ENCODE data around the gene RNF157.
"Not testable (repeated sequence)": the region's sequence is repeated elsewhere in the genome, so short reads cannot be mapped to it uniquely, and the experiment has no call there.

The RNF157 gene

GRCh38 chr17:76251478-76252039, 11.3 kb upstream of the RNF157 start:
- no peak overlapping the region for H3K4me3 ChIP-seq (ENCODE audit: low read length)
- TF ChIP-seq, protein P1, sequence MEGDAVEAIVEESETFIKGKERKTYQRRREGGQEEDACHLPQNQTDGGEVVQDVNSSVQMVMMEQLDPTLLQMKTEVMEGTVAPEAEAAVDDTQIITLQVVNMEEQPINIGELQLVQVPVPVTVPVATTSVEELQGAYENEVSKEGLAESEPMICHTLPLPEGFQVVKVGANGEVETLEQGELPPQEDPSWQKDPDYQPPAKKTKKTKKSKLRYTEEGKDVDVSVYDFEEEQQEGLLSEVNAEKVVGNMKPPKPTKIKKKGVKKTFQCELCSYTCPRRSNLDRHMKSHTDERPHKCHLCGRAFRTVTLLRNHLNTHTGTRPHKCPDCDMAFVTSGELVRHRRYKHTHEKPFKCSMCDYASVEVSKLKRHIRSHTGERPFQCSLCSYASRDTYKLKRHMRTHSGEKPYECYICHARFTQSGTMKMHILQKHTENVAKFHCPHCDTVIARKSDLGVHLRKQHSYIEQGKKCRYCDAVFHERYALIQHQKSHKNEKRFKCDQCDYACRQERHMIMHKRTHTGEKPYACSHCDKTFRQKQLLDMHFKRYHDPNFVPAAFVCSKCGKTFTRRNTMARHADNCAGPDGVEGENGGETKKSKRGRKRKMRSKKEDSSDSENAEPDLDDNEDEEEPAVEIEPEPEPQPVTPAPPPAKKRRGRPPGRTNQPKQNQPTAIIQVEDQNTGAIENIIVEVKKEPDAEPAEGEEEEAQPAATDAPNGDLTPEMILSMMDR (IDR thresholded peaks at IDR 0.05; ENCODE audit: insufficient read depth, low read depth, low read length, missing control alignments): no peak
- DNase-seq (ENCODE audit: low read depth): no peak

DNA sequence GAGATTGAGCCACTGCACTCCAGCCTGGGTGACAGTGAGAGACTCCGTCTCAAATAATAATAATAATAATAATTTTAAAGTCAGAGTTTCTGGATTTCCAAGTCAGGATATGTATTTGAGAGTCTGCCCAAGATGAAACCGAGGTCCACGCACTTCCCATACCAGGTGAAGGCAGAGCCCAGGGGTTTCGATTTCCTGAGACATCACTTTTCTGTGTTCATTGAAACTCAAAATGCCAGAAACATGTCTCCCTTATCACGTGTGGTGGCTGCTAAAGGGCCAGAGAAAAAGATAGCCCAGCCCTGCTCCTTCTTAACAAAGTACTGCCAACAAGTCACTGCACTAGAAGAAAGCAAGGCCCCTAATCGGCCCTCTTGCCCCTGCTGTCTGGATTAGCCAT, 9.8 kb upstream of the RNF157 start:
- TF ChIP-seq, protein P1 (IDR thresholded peaks at IDR 0.05; ENCODE audit: insufficient read depth, low read depth, low read length, missing control alignments): no peak
- H3K4me3 ChIP-seq (ENCODE audit: low read length): no peak overlapping the region
- no peak for DNase-seq (ENCODE audit: low read depth)

- DNase-seq (ENCODE audit: low read depth): peak; percentile 50
- TF ChIP-seq, protein P1 (IDR thresholded peaks at IDR 0.05; ENCODE audit: insufficient read depth, low read depth, low read length, missing control alignments): peak; percentile 46
- no peak overlapping the region for H3K4me3 ChIP-seq (ENCODE audit: low read length)
These were observed 7.9 kb upstream of the RNF157 start for GRCh38 chr17:76248013-76248782.

- TF ChIP-seq, protein P1 (IDR thresholded peaks at IDR 0.05; ENCODE audit: insufficient read depth, low read depth, low read length, missing control alignments): no peak
- H3K4me3 ChIP-seq (ENCODE audit: low read length): no peak overlapping the region
- no peak for DNase-seq (ENCODE audit: low read depth)
These were observed 7.0 kb upstream of the RNF157 start for GRCh38 chr17:76247304-76247703.

GRCh38 chr17:76246080-76247066, 6.1 kb upstream of the RNF157 start:
- H3K4me3 ChIP-seq (ENCODE audit: low read length): no peak overlapping the region
- no peak for DNase-seq (ENCODE audit: low read depth)

GRCh38 chr17:76244721-76245120, 4.4 kb upstream of the RNF157 start:
- not testable (repeated sequence) for H3K4me3 ChIP-seq (ENCODE audit: low read length); DNase-seq (ENCODE audit: low read depth)

More at GRCh38 chr17:76246080-76247066, 6.1 kb upstream of the RNF157 start:
- TF ChIP-seq, protein P1 (IDR thresholded peaks at IDR 0.05; ENCODE audit: insufficient read depth, low read depth, low read length, missing control alignments): no peak

Measured in epithelial cell of esophagus (primary cell).